T-helper 1 cell treated with Interleukin-12 subunit alpha and Interleukin-12 subunit beta and Interleukin-4 antibody, amounts not matched to agents 30 μg/mL and 1 μg/mL, for 36 hours (primary cell): ENCODE data around the gene NPFF.
"Not testable (repeated sequence)": the region's sequence is repeated elsewhere in the genome, so short reads cannot be mapped to it uniquely, and the experiment has no call there.

Experiments
- H3K27ac Mint-ChIP-seq: one replicate; pipeline ENCODE4 v1.8.0; 2021; ENCODE audit warnings: mild to moderate bottlenecking, mixed read lengths
- H3K27me3 Mint-ChIP-seq: one replicate; pipeline ENCODE4 v1.8.0; 2021; ENCODE audit warnings: low read depth, mixed read lengths
- H3K36me3 Mint-ChIP-seq: one replicate; pipeline ENCODE4 v1.8.0; 2021; ENCODE audit warnings: low read depth, mixed read lengths
- H3K4me1 Mint-ChIP-seq: one replicate; pipeline ENCODE4 v1.8.0; 2021; ENCODE audit warnings: low read depth, mixed read lengths
- H3K4me3 Mint-ChIP-seq: one replicate; pipeline ENCODE4 v1.8.0; 2021; ENCODE audit warnings: mild to moderate bottlenecking, moderate library complexity, mixed read lengths
- H3K9me3 Mint-ChIP-seq: one replicate; pipeline ENCODE4 v1.8.0; 2021; ENCODE audit warnings: mixed read lengths

NPFF gene

GRCh38 chr12:53493610-53494391 is 13.5 kb downstream of the NPFF start:
- Mint-ChIP-seq H3K27me3 (no peaks in the 10 kb centered on the region), H3K36me3 (peaks cover 4% of the 10 kb centered on the region), H3K4me3 (peak overlapping the region; percentile 90), H3K27ac (peak overlapping the region; percentile 49), H3K9me3 (no peaks in the 10 kb centered on the region), H3K4me1 (peaks cover 33% of the 10 kb centered on the region)

- Mint-ChIP-seq H3K27ac (peak overlapping the region; percentile 49), H3K9me3 (no peaks in the 10 kb centered on the region), H3K4me1 (peaks cover 26% of the 10 kb centered on the region), H3K4me3 (peak overlapping the region; percentile 90), H3K36me3 (peaks cover 4% of the 10 kb centered on the region), H3K27me3 (no peaks in the 10 kb centered on the region)
Measured at GRCh38 chr12:53492830-53493609, 14.3 kb downstream of the NPFF start.

GRCh38 chr12:53492188-53492587 is 15.1 kb downstream of the NPFF start:
- Mint-ChIP-seq H3K27ac (peak overlapping the region; percentile 68), H3K36me3 (peaks cover 7% of the 10 kb centered on the region), H3K4me3 (peak overlapping the region; percentile 65), H3K27me3 (no peaks in the 10 kb centered on the region), H3K9me3 (no peaks in the 10 kb centered on the region), H3K4me1 (peaks cover 22% of the 10 kb centered on the region)

- no peak overlapping the region for H3K27ac Mint-ChIP-seq
Measured at GRCh38 chr12:53489242-53489864, 17.9 kb downstream of the NPFF start.

GRCh38 chr12:53486736-53487487 is 20.4 kb downstream of the NPFF start:
- H3K4me3 Mint-ChIP-seq = no peak overlapping the region
- H3K27me3 Mint-ChIP-seq = no peaks in the 10 kb centered on the region
- peaks cover 19% of the 10 kb centered on the region for H3K36me3 Mint-ChIP-seq
- no peaks in the 10 kb centered on the region for H3K4me1 Mint-ChIP-seq
- H3K27ac Mint-ChIP-seq = no peak overlapping the region
- no peaks in the 10 kb centered on the region for H3K9me3 Mint-ChIP-seq

More at GRCh38 chr12:53489242-53489864, 17.9 kb downstream of the NPFF start:
- no peak overlapping the region for H3K4me3 Mint-ChIP-seq
- H3K36me3 Mint-ChIP-seq = peaks cover 4% of the 10 kb centered on the region
- H3K27me3 Mint-ChIP-seq = no peaks in the 10 kb centered on the region
- peaks cover 17% of the 10 kb centered on the region for H3K4me1 Mint-ChIP-seq
- H3K9me3 Mint-ChIP-seq = no peaks in the 10 kb centered on the region

- Mint-ChIP-seq H3K9me3 (no peaks in the 10 kb centered on the region), H3K4me3 (no peak overlapping the region), H3K36me3 (peaks cover 22% of the 10 kb centered on the region), H3K27me3 (no peaks in the 10 kb centered on the region), H3K4me1 (no peaks in the 10 kb centered on the region), H3K27ac (peak overlapping the region; percentile 11)
Measured at GRCh38 chr12:53485955-53486735, 21.1 kb downstream of the NPFF start.

- Mint-ChIP-seq H3K36me3 (peaks cover 22% of the 10 kb centered on the region), H3K27ac (no peak overlapping the region), H3K4me1 (no peaks in the 10 kb centered on the region)
Measured at GRCh38 chr12:53484686-53485575, 22.4 kb downstream of the NPFF start.

GRCh38 chr12:53483979-53484377 is 23.3 kb downstream of the NPFF start:
- H3K27me3 Mint-ChIP-seq = no peaks in the 10 kb centered on the region
- H3K36me3 Mint-ChIP-seq = peaks cover 32% of the 10 kb centered on the region
- no peaks in the 10 kb centered on the region for H3K9me3 Mint-ChIP-seq
- H3K27ac Mint-ChIP-seq = no peak overlapping the region
- no peaks in the 10 kb centered on the region for H3K4me1 Mint-ChIP-seq
- H3K4me3 Mint-ChIP-seq = no peak overlapping the region

More at GRCh38 chr12:53484686-53485575, 22.4 kb downstream of the NPFF start:
- Mint-ChIP-seq H3K4me3 (no peak overlapping the region), H3K9me3 (no peaks in the 10 kb centered on the region), H3K27me3 (no peaks in the 10 kb centered on the region)

- H3K36me3 Mint-ChIP-seq = peaks cover 35% of the 10 kb centered on the region
- no peak overlapping the region for H3K27ac Mint-ChIP-seq
- no peak overlapping the region for H3K4me3 Mint-ChIP-seq
- no peaks in the 10 kb centered on the region for H3K4me1 Mint-ChIP-seq
- H3K9me3 Mint-ChIP-seq = no peaks in the 10 kb centered on the region
- H3K27me3 Mint-ChIP-seq = no peaks in the 10 kb centered on the region
Measured at GRCh38 chr12:53483225-53483978, 23.9 kb downstream of the NPFF start.

- peaks cover 34% of the 10 kb centered on the region for H3K36me3 Mint-ChIP-seq
- no peak overlapping the region for H3K4me3 Mint-ChIP-seq
- no peaks in the 10 kb centered on the region for H3K9me3 Mint-ChIP-seq
- no peaks in the 10 kb centered on the region for H3K27me3 Mint-ChIP-seq
- H3K4me1 Mint-ChIP-seq = no peaks in the 10 kb centered on the region
- H3K27ac Mint-ChIP-seq = no peak overlapping the region
Measured at GRCh38 chr12:53482626-53483168, 24.6 kb downstream of the NPFF start.

- no peaks in the 10 kb centered on the region for H3K4me1 Mint-ChIP-seq
- peaks cover 35% of the 10 kb centered on the region for H3K36me3 Mint-ChIP-seq
Measured at GRCh38 chr12:53481939-53482586, 25.2 kb downstream of the NPFF start.

GRCh38 chr12:53481458-53481857 is 25.8 kb downstream of the NPFF start:
- H3K27me3 Mint-ChIP-seq, H3K27ac Mint-ChIP-seq, H3K4me3 Mint-ChIP-seq, H3K9me3 Mint-ChIP-seq, H3K4me1 Mint-ChIP-seq: not testable (repeated sequence)
- H3K36me3 Mint-ChIP-seq = peaks cover 41% of the 10 kb centered on the region

More at GRCh38 chr12:53481939-53482586, 25.2 kb downstream of the NPFF start:
- Mint-ChIP-seq H3K9me3 (no peaks in the 10 kb centered on the region), H3K4me3 (no peak overlapping the region), H3K27me3 (no peaks in the 10 kb centered on the region), H3K27ac (no peak overlapping the region)
